Keratinocyte (primary cell): ENCODE results near the gene RPGRIP1. TPM values are rescaled to one million over a fixed set of nuclear protein-coding genes. Genes with fewer than 3 reads are reported as not detected.
"Not testable (repeated sequence)": the region's sequence is repeated elsewhere in the genome, so short reads cannot be mapped to it uniquely, and the experiment has no call there.

ENCODE experiments used
- DNase-seq: peaks from one replicate; pipeline ENCODE4 v3.0.0-alpha.2; 2011; ENCODE audit warnings: low read depth, missing footprints, low spot score
- FAIRE-seq: peaks from 2 replicates; lab custom pipeline; 2011; peaks lifted over from hg19 to GRCh38; lab: Jason Lieb, UNC
- H2AFZ ChIP-seq: 2 replicates; pipeline ENCODE4 v1.6.0; 2012; ENCODE audit warnings: low read length, control low read depth, inconsistent platforms; ENCODE audit not compliant: control insufficient read depth
- H3K27ac ChIP-seq: 2 replicates; pipeline ENCODE4 v1.5.1; 2011; ENCODE audit warnings: low read length; ENCODE audit not compliant: control insufficient read depth, insufficient read depth
- H3K27me3 ChIP-seq: 3 replicates; pipeline ENCODE4 v1.6.0; 2011; ENCODE audit warnings: low read length; ENCODE audit not compliant: control insufficient read depth, insufficient read depth; ENCODE audit errors: extremely low read depth
- H3K36me3 ChIP-seq, 2 experiments: 2 replicates in 1 of 2; 3 replicates in 1 of 2; pipeline ENCODE4 v1.5.1; 2011; ENCODE audit warnings: low read length in 2 of 2, mild to moderate bottlenecking in 1 of 2; ENCODE audit not compliant: control insufficient read depth in 2 of 2, insufficient read depth in 2 of 2; ENCODE audit errors: extremely low read depth in 1 of 2
- H3K4me1 ChIP-seq: 3 replicates; pipeline ENCODE4 v1.5.1; 2011; ENCODE audit warnings: low read length; ENCODE audit not compliant: control insufficient read depth, insufficient read depth; ENCODE audit errors: extremely low read depth
- H3K4me2 ChIP-seq: 3 replicates; pipeline ENCODE4 v1.6.0; 2011; ENCODE audit warnings: low read depth, low read length; ENCODE audit not compliant: control insufficient read depth, insufficient read depth; ENCODE audit errors: extremely low read depth
- H3K4me3 ChIP-seq, 3 experiments: fragments of 200-600 bp in 1 of 3; sonication (generic) in 1 of 3; 2 replicates in 2 of 3; 3 replicates in 1 of 3; pipeline ENCODE4 v1.5.1; 2011 to 2016; ENCODE audit warnings: low read length in 3 of 3, mild to moderate bottlenecking in 3 of 3, control low read depth in 2 of 3, inconsistent platforms in 1 of 3, low read depth in 1 of 3, mixed read lengths in 1 of 3, mixed run types in 1 of 3, moderate library complexity in 1 of 3; ENCODE audit not compliant: control insufficient read depth in 2 of 3, insufficient read depth in 2 of 3; ENCODE audit errors: extremely low read depth in 1 of 3
- H3K79me2 ChIP-seq: 2 replicates; pipeline ENCODE4 v1.6.0; 2012; ENCODE audit warnings: low read length; ENCODE audit not compliant: control insufficient read depth, insufficient read depth
- H3K9ac ChIP-seq: 3 replicates; pipeline ENCODE4 v1.6.0; 2011; ENCODE audit warnings: low read length; ENCODE audit not compliant: control insufficient read depth, insufficient read depth; ENCODE audit errors: extremely low read depth
- H3K9me1 ChIP-seq: 3 replicates; pipeline ENCODE4 v1.6.0; 2011; ENCODE audit warnings: low read length; ENCODE audit not compliant: control insufficient read depth, insufficient read depth; ENCODE audit errors: extremely low read depth
- H3K9me3 ChIP-seq: 2 replicates; pipeline ENCODE4 v1.5.1; 2012; ENCODE audit warnings: low read depth, low read length; ENCODE audit not compliant: control insufficient read depth
- H4K20me1 ChIP-seq: 3 replicates; pipeline ENCODE4 v1.6.0; 2011; ENCODE audit warnings: low read length; ENCODE audit not compliant: control insufficient read depth, insufficient read depth; ENCODE audit errors: extremely low read depth
- EZH2 ChIP-seq: IDR thresholded peaks from one replicate; pipeline ENCODE4 v1.6.1; 2012; ENCODE audit warnings: inconsistent platforms, mild to moderate bottlenecking, low read length, moderate library complexity
- dilution Hi-C: fragments of 300-500 bp; cut with MboI; formaldehyde crosslinking; loops from one replicate; pipeline ENCODE4 v1.7.0; 2020; ENCODE audit warnings: low sequenced_read_pairs; ENCODE audit not compliant: extremely low pct_ligation_motif_present
- polyA plus RNA-seq, 5 experiments: library from polyadenylated mRNA; depleted of rRNA in 3 of 5; stranded (reverse) in 3 of 5; stranded (forward) in 1 of 5; unstranded in 1 of 5; fragments of >200 nt; gene quantifications; 1 replicate in 1 of 5; 2 replicates in 3 of 5; 3 replicates in 1 of 5; pipeline versions ENCODE4 v1.2.1 to v1.2.3, GENCODE V29; 2011 to 2012; ENCODE audit warnings: missing spikeins in 2 of 5, low read depth in 1 of 5, low replicate concordance in 1 of 5
- TF ChIP-seq, protein P1 (sequence below), 3 experiments: IDR thresholded peaks in 1 of 3; conservative IDR thresholded peaks in 1 of 3; optimal IDR thresholded peaks in 1 of 3; 2 replicates in 2 of 3; 3 replicates in 1 of 3; pipeline versions ENCODE3 to v1.5.1; 2011; ENCODE audit warnings: low read length in 3 of 3, mild to moderate bottlenecking in 3 of 3, moderate library complexity in 2 of 3, control low read depth in 1 of 3, inconsistent platforms in 1 of 3; ENCODE audit not compliant: insufficient read depth in 2 of 3; ENCODE audit errors: extremely low read depth in 1 of 3

The RPGRIP1 gene
- polyA plus RNA-seq, 1 donor (not counting 4 experiments of a cell fraction or from before 2014, with no cell fraction given) = 0.07 TPM

DNA sequence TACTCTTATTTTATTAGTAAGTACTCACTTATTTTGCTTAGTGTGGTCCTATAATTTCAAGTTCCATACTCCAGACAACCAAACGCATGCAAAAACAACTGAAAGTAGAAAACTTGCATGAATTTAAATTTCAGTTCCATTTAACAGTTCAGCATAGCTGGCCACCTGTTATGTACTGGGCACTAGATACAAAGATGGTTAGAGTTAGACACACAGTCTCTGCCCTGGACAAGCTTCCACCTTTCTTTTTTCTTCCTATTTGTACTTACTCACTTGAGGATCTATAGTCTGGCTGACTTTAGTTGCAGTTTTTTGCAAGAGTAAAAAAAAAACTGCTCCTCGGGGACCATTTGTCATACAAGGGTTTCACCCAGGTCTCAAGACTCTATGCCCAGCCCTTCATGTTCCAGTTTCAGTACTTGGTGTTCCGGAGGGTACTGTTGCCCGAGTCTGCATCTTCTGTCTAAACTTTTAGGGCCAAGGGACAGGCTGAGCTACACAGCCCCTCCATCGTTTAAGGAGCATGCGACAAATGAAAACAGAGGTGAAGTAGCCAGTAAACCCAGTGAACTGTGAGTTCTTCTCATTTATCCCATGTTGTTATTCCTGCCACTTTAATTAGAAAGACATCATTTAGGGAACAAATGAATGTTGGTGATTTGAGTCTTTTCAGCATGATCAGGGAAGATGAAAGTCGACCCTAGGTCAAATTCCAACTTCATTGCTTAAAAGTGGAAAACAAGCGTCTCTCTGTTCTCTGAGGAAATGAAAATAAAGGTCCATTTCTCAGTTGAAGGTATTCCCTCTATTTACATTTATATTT lies 22.3 kb downstream of the RPGRIP1 start:
- no peak for FAIRE-seq

DNA sequence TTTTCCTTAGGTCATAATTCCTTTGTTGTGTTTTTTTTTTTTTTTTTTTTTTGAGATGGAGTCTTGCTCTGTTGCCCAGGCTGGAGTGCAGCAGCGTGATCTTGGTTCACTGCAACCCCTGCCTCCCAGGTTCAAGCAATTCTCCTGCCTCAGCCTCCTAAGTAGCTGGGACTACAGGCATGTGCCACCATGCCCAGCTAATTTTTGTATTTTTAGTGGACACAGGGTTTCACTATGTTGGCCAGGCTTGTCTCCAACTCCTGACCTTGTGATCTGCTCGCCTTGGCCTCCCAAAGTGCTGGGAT lies 22.9 kb downstream of the RPGRIP1 start:
- H3K4me2 ChIP-seq, H3K4me1 ChIP-seq, dilution Hi-C loops, H3K27ac ChIP-seq, H3K9me1 ChIP-seq, H3K9me3 ChIP-seq, H4K20me1 ChIP-seq, H3K9ac ChIP-seq, FAIRE-seq, H2AFZ ChIP-seq, H3K27me3 ChIP-seq, DNase-seq, H3K4me3 ChIP-seq, H3K79me2 ChIP-seq, H3K36me3 ChIP-seq: not testable (repeated sequence)

More for the DNA sequence above, 22.3 kb downstream of the RPGRIP1 start:
- Histone ChIP-seq H3K27me3 (peaks cover 8% of the 10 kb centered on the region), H3K9me1 (no peaks in the 10 kb centered on the region), H3K4me1 (no peaks in the 10 kb centered on the region), H4K20me1 (no peaks in the 10 kb centered on the region), H3K9ac (no peak overlapping the region), H3K4me3 (no peak overlapping the region), H3K27ac (no peak overlapping the region), H3K9me3 (no peaks in the 10 kb centered on the region), H3K36me3 (no peaks in the 10 kb centered on the region), H2AFZ (no peak overlapping the region), H3K4me2 (no peak overlapping the region), H3K79me2 (no peaks in the 10 kb centered on the region)
- no peak for DNase-seq
- TF ChIP-seq, protein P1, sequence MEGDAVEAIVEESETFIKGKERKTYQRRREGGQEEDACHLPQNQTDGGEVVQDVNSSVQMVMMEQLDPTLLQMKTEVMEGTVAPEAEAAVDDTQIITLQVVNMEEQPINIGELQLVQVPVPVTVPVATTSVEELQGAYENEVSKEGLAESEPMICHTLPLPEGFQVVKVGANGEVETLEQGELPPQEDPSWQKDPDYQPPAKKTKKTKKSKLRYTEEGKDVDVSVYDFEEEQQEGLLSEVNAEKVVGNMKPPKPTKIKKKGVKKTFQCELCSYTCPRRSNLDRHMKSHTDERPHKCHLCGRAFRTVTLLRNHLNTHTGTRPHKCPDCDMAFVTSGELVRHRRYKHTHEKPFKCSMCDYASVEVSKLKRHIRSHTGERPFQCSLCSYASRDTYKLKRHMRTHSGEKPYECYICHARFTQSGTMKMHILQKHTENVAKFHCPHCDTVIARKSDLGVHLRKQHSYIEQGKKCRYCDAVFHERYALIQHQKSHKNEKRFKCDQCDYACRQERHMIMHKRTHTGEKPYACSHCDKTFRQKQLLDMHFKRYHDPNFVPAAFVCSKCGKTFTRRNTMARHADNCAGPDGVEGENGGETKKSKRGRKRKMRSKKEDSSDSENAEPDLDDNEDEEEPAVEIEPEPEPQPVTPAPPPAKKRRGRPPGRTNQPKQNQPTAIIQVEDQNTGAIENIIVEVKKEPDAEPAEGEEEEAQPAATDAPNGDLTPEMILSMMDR (optimal IDR thresholded peaks at IDR 0.05 in 1 of 3, IDR thresholded peaks at IDR 0.05 in 1 of 3, conservative IDR thresholded peaks at IDR 0.05 in 1 of 3; ENCODE audit: extremely low read depth in 1 of 3, insufficient read depth in 2 of 3, low read length in 3 of 3) = no peak
- no peak for TF ChIP-seq EZH2
- dilution Hi-C loops = no loop called here

DNA sequence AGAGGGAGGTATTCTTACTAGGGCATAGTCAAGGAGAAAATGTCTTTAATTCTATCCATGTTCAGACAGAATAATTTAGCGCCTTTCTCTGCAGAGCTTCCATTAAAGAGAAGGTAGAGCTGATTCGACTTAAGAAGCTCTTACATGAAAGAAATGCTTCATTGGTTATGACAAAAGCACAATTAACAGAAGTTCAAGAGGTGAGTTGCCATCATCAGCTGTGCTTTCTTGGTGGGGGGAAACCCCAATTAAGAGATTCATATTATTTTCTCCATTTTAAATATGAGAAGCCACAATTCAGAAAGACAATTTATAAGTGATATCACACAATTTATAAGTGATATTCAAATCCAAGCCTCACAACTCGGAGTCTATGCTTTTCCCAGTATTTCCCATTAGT lies 27.8 kb downstream of the RPGRIP1 start:
- dilution Hi-C loops = no loop called here
- no peak for FAIRE-seq
- no peak overlapping the region for H3K27ac ChIP-seq

More for the DNA sequence above, 27.8 kb downstream of the RPGRIP1 start:
- no peak overlapping the region for H3K4me2 ChIP-seq
- no peak overlapping the region for H3K4me3 ChIP-seq
- H3K4me1 ChIP-seq = peaks cover 8% of the 10 kb centered on the region
- H3K36me3 ChIP-seq = no peaks in the 10 kb centered on the region
- H3K9ac ChIP-seq = no peak overlapping the region
- H3K9me1 ChIP-seq = no peaks in the 10 kb centered on the region
- no peaks in the 10 kb centered on the region for H3K79me2 ChIP-seq
- no peaks in the 10 kb centered on the region for H3K9me3 ChIP-seq
- H3K27me3 ChIP-seq = no peaks in the 10 kb centered on the region
- H4K20me1 ChIP-seq = no peaks in the 10 kb centered on the region
- DNase-seq = no peak
- H2AFZ ChIP-seq = no peak overlapping the region
- TF ChIP-seq EZH2 = no peak
- TF ChIP-seq, protein P1 (optimal IDR thresholded peaks at IDR 0.05 in 1 of 3, IDR thresholded peaks at IDR 0.05 in 1 of 3, conservative IDR thresholded peaks at IDR 0.05 in 1 of 3; ENCODE audit: extremely low read depth in 1 of 3, insufficient read depth in 2 of 3, low read length in 3 of 3) = no peak
